T-helper 1 cell treated with Interleukin-12 subunit alpha and Interleukin-12 subunit beta and Interleukin-4 antibody, amounts not matched to agents 30 ng/mL and 1 ng/mL, for 36 hours (primary cell): ENCODE data around the gene SSX2IP. TPM values are rescaled to one million over a fixed set of nuclear protein-coding genes. Genes with fewer than 3 reads are reported as not detected.
"Not testable (repeated sequence)": the region's sequence is repeated elsewhere in the genome, so short reads cannot be mapped to it uniquely, and the experiment has no call there.

Experiments used
- intact Hi-C: fragments of 100-400 bp; cut with micrococcal nuclease; formaldehyde crosslinking; loops from one replicate; pipeline ENCODE4 v1.15.1; 2024
- total RNA-seq: library from RNA; stranded (reverse); gene quantifications from 2 replicates; pipeline ENCODE4 v1.2.3, GENCODE V29; 2022

SSX2IP gene
- total RNA-seq, 1 donor from 2014 or later = 14.8 TPM

DNA sequence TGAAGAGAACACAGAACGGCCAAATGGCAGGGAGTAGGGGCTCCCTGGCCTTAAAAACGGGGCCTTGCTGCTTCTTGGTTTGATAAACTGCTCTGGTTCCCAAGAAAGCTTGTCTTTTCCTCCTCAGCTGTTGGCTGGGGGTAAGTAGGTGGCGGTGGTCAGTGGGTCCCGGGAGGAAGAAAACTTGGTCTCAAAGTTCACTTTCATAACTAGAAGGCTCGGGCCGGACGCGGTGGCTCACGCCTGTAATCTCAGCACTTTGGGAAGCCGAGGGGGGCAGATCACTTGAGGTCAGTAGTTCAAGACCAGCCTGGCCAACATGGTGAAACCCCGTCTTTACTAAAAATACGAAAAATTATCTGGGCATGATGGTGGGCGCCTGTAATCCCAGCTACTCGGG, 68.7 kb downstream of the SSX2IP start:
- intact Hi-C loops = loop anchor here (1.0 to 10.0 kb wide), 10 partner anchors 68 to 717 kb away; partner anchors contain the start of gene TTLL7

DNA sequence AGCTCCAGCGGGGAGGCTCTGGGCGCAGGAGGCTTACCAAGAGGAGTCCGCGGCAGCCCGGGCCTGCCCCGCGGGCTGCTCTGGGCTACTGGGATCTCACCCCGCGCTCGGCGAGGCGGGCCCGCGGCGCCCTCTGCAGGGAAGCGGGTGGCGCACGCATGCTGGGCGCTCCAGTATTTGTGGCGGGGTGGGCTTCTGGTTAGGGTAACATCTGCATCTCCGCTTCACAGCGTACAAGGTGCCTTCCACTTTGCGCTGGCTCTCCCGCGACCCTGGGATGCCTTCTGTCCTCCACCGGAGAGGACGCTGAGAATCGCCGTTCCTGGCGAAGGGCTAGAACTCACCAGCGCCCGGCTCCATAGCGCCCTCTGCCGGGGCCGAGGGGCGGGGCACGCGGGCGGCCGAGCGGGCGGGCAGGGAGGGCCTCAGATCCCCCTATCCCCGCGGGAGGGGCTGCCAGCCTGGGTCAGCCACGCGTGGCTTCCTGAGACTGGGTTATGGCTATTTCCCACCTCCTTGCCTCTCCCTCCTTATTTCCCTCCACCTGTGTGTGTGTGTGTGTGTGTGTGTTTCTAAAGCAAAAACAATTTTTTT, 69.4 kb downstream of the SSX2IP start:
- intact Hi-C loops = loop anchor here (1.0 to 10.0 kb wide), 14 partner anchors 47 to 716 kb away; partner anchors contain the start of genes CTBS, GNG5, RPF1 and SPATA1

DNA sequence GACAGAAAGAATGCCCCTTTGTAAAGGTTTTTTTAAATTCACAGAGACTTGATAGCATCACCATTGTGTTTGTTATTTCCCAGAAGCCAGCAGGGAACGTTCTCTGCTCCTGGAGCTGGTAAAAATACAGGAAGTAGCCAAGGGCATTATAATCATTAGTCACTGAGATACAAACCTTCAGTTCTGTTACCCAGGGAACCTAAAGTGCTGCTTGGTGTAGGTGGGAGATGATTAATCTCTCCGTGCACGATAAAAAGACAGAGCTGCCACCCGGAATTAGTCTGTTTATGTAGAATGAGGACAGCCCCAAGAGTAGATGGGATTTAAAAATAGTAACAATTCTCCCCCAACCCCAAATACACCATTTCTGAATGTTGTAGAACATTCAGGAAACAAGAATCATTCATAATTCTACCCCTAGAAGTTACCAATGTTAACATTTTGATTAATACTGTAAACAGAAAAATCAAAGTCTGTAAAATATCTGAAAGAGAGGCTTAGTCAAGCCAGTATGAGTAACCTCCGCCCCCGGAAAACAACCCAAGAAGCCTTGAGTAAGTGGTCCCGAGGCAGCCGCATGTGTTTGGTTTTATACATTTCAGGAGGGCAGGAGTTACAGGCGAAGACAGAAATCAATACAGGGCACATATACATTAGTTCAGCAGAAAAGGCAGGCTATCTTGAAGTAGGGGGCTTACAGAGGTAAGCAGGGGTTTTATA, 70.7 kb downstream of the SSX2IP start:
- intact Hi-C loops = loop anchor here (1.0 to 10.0 kb wide), 10 partner anchors 45 to 715 kb away; partner anchors contain the start of genes CTBS, GNG5, RPF1 and SPATA1

DNA sequence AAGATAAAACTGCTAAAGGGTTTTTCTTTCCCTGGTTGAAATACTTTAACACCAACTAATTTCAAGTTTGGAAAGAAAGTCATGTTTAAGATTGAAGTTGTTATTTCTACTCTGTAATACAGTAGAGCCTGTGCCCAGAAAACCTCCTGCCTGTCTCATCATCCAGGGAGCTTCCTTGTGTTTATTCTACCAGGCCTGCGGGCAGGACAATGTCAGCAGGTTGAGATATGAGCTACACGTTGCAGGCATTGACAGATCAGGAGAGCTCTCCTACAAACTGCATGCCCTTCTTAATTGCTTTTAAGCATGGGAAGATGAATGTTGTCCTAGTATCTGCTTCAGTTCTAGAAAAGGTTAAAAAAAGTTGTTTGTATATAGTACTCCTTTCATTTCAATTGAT, 72.9 kb downstream of the SSX2IP start:
- intact Hi-C loops = no loop called here

DNA sequence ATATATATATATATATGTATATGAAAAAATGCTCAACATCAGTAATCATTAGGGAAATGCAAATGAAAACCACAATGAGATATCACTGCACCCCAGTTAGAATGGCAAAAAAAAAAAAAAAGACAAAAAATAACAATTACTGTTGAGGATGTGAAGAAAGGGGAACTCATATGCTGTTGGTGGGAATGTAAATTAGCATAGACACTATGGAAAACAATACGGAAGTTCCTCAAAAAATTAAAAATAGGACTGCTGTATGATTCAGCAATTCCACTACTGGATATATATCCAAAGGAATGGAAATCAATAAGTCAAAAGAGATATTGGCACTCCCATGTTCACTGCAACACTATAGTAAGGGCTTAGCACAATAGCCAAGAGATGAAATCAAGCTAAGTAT, 74.5 kb downstream of the SSX2IP start:
- intact Hi-C loops = no loop called here

- intact Hi-C loops = no loop called here
These were observed 76.4 kb downstream of the SSX2IP start for GRCh38 chr1:84613887-84614286.

DNA sequence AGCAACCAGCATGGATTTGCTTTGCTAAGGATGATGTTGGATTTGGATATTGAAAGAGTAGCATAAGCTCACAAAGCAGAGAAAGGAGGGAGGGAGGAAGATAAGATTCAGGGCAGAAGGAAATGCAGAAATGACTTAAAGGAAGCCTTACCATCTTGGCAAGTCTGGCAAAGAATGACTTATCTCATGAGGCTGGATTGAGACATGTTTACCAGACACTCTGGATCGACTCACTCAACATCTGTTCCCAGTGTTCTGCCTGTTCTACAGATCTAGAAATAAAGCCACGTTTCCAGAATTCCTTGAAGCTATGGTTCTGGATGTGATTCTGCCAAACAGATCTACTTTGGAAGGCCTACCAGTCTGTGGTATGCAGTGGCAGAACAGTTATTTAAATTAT, 77.2 kb downstream of the SSX2IP start:
- intact Hi-C loops = no loop called here

DNA sequence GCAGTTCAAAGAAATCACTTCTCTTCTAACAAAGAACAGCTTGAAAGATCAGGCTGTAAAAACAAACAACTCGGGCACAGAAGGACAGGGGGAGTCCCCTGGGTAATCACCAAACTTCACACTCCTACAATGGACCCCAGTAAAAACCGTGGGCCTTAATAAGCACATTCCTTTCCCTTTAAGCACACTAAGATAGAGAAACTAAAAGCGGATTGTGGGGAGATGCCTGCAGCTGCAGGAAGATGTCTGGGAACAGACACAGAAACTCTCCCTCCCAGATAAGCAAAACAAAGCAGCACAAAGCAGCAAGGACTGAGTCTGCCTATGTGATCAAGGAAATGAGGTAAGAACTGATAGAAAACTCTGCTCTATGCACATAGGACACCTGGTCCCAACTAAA, 78.5 kb downstream of the SSX2IP start:
- intact Hi-C loops = no loop called here

GRCh38 chr1:84611091-84611490, 79.2 kb downstream of the SSX2IP start:
- intact Hi-C loops = no loop called here

DNA sequence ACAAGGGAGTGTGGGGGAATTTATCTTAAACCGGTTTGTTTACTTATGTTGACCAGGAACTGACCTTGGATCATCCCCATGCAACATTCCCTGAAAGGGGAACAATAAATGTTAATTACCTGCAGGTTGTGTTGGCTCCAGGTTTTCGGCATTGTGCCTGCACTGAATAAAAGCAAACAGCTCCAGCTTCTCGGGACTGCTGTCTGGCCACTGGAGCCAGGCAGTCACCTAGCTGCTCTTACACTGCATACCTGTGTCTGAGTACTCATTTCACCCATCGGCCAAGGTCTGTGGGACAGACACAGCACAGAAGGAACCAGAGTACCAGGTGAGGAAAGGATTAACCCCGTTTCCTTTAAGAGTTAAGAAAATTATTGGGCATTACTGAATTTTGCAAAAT, 83.3 kb downstream of the SSX2IP start:
- intact Hi-C loops = no loop called here

DNA sequence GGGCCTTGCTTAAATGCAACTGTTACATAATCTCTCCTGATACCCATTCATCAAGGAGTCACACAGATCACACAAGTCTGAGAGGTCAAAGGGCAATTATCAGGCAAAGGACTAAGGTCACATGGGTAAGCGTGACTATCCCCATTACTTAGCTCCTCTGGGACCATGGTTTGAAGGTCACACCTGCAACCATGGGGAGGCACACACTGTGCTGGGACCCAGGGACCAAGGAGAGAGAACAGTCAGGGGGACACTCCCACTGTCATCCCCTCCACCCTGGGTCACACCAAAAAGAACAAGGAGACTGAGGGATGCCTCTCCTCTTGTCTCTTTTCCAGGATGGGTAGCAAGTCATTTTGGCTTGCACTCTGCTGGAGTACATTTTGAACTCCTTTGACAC, 85.1 kb downstream of the SSX2IP start:
- intact Hi-C loops = no loop called here

- intact Hi-C loops = no loop called here
These were observed 86.1 kb downstream of the SSX2IP start for GRCh38 chr1:84603941-84604830.

DNA sequence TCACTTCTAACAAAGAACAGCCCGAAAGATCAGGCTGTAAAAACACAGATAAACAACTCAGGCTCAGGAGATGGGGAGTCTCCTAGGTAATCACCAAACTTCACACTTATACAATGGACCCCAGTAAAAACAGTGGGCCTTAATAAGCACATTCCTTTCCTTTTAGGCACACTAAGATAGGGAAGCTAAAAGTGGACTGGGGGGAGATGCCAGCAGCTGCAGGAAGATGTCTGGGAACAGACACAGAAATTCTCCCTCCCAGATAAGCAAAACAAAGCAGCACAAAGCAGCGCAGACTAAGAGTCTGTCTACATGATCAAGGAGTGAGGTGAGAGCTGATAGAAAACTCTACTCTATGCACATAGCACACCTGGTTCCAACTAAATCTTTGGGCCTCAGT, 87.0 kb downstream of the SSX2IP start:
- intact Hi-C loops = no loop called here

GRCh38 chr1:84600796-84601195, 89.5 kb downstream of the SSX2IP start:
- intact Hi-C loops = no loop called here

GRCh38 chr1:84598846-84599741, 91.2 kb downstream of the SSX2IP start:
- intact Hi-C loops = no loop called here

GRCh38 chr1:84598418-84598817, 91.8 kb downstream of the SSX2IP start:
- intact Hi-C loops = no loop called here

DNA sequence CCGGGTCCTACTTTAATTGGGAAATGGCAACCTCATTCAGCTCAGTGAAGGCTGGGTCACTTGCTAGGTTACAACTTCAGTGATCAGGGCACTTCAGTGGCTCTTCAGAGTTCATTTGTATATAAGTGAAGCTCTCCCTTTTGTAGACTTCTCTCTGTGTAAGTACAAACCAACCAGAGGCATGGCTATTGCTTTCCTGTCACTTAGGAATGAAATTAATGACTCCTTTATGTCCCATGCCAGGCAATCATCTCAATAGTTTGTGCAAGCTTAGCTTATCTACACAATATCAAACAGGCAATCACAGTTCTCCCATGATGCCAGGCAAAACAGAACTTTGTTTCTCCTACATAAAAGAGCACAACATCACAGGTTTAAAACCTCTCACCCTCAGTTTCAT, 93.2 kb downstream of the SSX2IP start:
- intact Hi-C loops = no loop called here

DNA sequence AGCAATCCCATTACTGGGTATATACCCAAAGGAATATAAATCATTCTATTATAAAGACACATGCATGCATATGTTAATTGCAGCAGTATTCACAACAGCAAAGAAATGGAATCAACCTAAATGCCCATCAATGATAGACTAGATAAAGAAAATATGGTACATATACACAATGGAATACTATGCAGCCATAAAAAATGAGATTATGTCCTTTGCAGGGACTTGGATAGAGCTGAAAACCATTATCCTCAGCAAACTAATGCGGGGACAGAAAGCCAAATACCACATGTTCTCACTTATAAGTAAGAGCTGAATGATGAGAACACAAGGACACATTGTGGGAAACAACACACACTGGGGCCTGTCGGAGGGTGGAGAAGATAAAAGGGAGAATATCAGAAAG, 95.3 kb downstream of the SSX2IP start:
- intact Hi-C loops = not testable (repeated sequence)
